Large intestine (tissue), 3 donors: ENCODE measurements around the gene ARHGAP25. TPM values are rescaled to one million over a fixed set of nuclear protein-coding genes. Genes with fewer than 3 reads are reported as not detected.

Source experiments
- DNase-seq, 2 donors: peaks; one replicate each; pipeline versions ENCODE4 v3.0.0 to v3.0.0-alpha.2; 2013
- H3K27ac ChIP-seq: one replicate; pipeline ENCODE4 v1.5.1; 2013; ENCODE audit warnings: low read length
- H3K27me3 ChIP-seq: 2 replicates; pipeline ENCODE4 v1.6.1; 2013; ENCODE audit warnings: low read length; ENCODE audit not compliant: control insufficient read depth, insufficient read depth
- H3K36me3 ChIP-seq: 2 replicates; pipeline ENCODE4 v1.6.1; 2013; ENCODE audit warnings: low read length; ENCODE audit not compliant: control insufficient read depth, insufficient read depth
- H3K4me1 ChIP-seq: one replicate; pipeline ENCODE4 v1.6.1; 2013; ENCODE audit warnings: low read length; ENCODE audit not compliant: control insufficient read depth, insufficient read depth
- H3K4me3 ChIP-seq: one replicate; pipeline ENCODE4 v1.5.1; 2013; ENCODE audit warnings: low read length
- H3K9me3 ChIP-seq: one replicate; pipeline ENCODE4 v1.6.1; 2013; ENCODE audit warnings: mild to moderate bottlenecking, low read depth, low read length, moderate library complexity; ENCODE audit not compliant: control insufficient read depth
- WGBS: methylation state at CpG from one replicate; pipeline ENCODE4 v1.1.5; 2013; ENCODE audit warnings: low lambda C conversion rate; ENCODE audit not compliant: insufficient coverage; 5-methylcytosine and 5-hydroxymethylcytosine counted together
- polyA plus RNA-seq: library from polyadenylated mRNA; unstranded; fragments of 120-200 nt; gene quantifications from one replicate; pipeline ENCODE4 v1.2.1, GENCODE V29; 2013

Gene ARHGAP25
- polyA plus RNA-seq, 1 donor, result 3.5 TPM

DNA sequence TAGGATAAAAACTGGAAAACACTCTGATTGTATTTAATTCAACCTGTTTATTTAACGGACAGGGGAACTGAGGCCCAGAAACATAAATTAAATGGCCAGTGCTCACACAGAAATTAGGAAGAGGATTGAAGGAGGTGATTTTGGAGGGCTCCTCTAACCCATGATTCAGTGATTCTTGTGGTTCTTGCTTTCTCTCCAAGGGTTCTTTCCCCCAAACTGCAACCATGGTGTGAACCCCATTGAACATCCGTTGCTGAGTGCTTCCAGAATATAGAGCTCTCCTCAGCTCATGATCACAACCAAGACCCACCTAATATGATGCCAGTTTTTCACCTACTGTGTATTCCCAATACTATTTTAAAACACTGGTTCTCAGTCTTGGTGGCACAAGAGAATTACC, 95.1 kb downstream of the ARHGAP25 start:
- H3K36me3 ChIP-seq, result no peaks in the 10 kb centered on the region
- no peak for DNase-seq
- 88% methylated on average over 1 of the region's 2 CpGs for WGBS
- peak overlapping the region; percentile 31 for H3K27ac ChIP-seq
- H3K4me3 ChIP-seq, result no peak overlapping the region
- no peaks in the 10 kb centered on the region for H3K4me1 ChIP-seq
- H3K9me3 ChIP-seq, result no peaks in the 10 kb centered on the region
- no peaks in the 10 kb centered on the region for H3K27me3 ChIP-seq

DNA sequence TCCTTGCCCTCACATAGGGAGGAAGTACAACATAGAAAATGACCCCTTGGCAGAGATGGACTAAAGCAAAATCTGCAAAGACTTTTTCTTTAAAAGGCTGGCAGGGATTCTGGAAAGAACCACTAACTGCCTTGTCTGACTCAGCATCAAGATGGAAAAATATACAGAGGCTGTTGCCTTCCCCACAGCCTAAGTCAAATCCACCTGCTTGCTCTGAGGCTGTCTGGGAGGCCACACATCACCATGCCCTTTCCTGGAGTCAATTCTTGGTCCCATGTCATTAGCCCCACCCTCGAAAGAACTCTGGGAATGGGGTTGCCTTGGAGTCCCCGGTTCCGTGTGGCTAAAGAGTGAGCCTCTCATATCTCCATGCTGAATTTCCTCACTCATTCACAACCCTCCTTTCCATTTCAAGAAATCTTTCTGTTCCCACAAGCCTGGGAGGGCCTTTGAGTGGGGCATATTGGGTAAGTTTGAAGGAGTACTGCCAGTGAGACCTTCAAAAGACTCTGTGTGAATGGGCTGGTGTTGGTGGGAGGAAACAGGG, 97.1 kb downstream of the ARHGAP25 start:
- no CpG with 5 or more reads among the region's 3 CpGs for whole genome bisulfite sequencing
- Histone ChIP-seq H3K4me1 (no peaks in the 10 kb centered on the region), H3K9me3 (no peaks in the 10 kb centered on the region), H3K36me3 (no peaks in the 10 kb centered on the region), H3K27me3 (no peaks in the 10 kb centered on the region), H3K4me3 (no peak overlapping the region), H3K27ac (no peak overlapping the region)
- DNase-seq, result no peak

DNA sequence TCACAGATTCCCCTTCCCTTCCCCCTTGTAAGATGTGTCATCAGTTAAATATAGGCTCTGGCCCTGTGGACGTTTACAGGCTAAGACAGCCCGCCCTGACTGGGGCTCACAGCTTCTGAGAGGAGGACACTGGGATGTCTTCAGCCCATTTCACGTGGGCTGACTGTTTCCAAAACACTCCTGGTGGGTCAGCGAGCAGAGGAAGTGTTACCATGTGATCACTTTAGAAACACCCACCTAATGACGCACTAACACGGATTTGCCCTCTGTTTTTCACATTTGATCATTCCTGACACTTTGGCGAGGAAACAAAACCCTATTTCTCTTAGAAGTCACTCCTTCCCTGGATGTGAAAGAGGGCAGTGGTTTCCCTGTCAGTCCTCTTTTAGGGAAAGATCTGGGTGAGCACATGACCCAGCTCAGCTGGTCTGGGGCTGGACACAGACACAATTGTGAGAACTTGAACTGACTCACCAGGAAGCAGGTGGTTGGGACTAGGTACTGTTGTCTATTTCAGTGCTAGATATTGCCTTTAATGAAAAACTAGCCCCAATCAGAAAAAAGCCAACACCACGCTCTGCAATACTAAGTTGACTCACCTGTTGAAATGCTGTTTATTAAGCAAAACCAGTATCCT, 97.7 kb downstream of the ARHGAP25 start:
- no peaks in the 10 kb centered on the region for H3K9me3 ChIP-seq
- no peak overlapping the region for H3K27ac ChIP-seq
- peak; percentile 8 to 9 for DNase-seq
- WGBS, result no CpG with 5 or more reads among the region's 8 CpGs
- H3K27me3 ChIP-seq, result no peaks in the 10 kb centered on the region
- no peaks in the 10 kb centered on the region for H3K4me1 ChIP-seq
- H3K4me3 ChIP-seq, result no peak overlapping the region
- H3K36me3 ChIP-seq, result no peaks in the 10 kb centered on the region

DNA sequence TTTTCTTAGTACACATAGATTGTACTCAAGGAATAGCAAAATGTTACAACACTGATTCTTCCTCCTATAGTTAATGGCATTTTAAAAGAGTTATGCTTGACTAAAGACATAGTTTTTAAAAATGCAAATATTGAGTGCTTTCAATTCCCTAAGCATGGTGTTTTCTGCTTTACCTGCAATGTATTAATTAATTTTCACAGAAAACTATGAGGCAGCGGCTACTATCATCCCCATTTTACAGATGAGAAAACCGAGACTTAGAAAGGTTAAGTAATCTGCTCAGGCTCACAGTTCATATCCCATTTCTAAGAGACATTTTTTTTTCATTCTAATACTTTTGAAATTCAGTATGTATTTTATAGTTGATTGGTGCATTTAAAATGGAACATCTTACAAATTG, 98.6 kb downstream of the ARHGAP25 start:
- DNase-seq, result no peak
- no peaks in the 10 kb centered on the region for H3K4me1 ChIP-seq
- no peaks in the 10 kb centered on the region for H3K9me3 ChIP-seq
- H3K4me3 ChIP-seq, result no peak overlapping the region
- H3K27ac ChIP-seq, result no peak overlapping the region
- 100% methylated on average over 1 of the region's 2 CpGs for WGBS
- H3K27me3 ChIP-seq, result no peaks in the 10 kb centered on the region
- no peaks in the 10 kb centered on the region for H3K36me3 ChIP-seq

DNA sequence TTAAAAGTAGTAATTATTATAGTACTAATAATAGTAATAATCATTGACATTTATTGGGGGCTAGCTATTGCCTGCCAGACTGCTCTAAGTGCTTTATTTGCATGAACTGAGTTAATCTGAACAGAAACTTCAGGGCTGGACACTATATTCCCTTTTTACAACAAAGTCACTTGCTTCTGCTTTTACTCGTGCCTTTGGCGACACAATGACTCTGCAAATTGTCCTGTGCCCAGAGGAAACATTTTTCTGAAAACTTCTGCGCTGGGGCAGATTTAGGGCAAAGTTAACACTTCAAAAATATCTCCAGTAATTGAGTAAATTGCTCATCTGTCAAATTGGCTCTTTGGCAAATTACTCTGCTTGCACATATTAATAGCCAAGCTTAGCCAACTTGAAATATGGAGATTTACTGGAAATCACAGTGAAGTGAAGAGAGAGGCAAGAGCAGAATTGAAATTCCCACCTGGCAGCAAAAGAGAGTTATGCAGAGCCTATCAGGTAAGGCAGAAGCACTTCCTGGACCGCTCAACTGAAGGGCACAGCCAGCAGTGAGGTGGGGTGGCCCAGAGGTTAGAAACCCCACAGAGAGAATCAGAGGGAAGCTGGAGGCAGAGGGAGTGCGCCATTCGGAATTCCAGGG, 100.2 kb downstream of the ARHGAP25 start:
- WGBS, result no CpG with 5 or more reads among the region's 6 CpGs
- Histone ChIP-seq H3K27ac (no peak overlapping the region), H3K27me3 (no peaks in the 10 kb centered on the region), H3K4me1 (no peaks in the 10 kb centered on the region), H3K9me3 (no peaks in the 10 kb centered on the region), H3K36me3 (no peaks in the 10 kb centered on the region), H3K4me3 (no peak overlapping the region)
- DNase-seq, result no peak

DNA sequence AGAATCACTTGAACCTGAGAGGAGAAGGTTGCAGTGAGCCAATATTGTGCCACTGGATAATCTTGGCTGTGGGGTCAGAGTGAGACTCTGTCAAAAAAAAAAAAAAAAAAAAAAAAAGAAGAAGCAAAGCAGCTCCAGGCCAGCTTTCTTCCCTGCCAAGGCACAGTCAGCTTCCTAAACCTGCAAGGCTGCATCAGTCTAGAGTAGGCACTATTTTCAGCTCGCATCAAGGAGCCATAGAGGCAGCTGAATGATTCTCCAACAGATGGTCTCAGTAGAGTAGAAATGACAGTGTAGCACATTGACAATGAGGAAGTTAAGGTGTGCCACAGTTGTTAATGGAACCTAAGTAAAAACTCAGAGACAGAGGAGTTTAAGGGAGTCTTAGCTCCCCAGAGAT, 101.0 kb downstream of the ARHGAP25 start:
- Histone ChIP-seq H3K27me3 (no peaks in the 10 kb centered on the region), H3K36me3 (no peaks in the 10 kb centered on the region), H3K27ac (no peak overlapping the region), H3K4me3 (no peak overlapping the region), H3K9me3 (no peaks in the 10 kb centered on the region), H3K4me1 (no peaks in the 10 kb centered on the region)
- DNase-seq, result no peak
- no CpG with 5 or more reads among the region's 1 CpG for WGBS

DNA sequence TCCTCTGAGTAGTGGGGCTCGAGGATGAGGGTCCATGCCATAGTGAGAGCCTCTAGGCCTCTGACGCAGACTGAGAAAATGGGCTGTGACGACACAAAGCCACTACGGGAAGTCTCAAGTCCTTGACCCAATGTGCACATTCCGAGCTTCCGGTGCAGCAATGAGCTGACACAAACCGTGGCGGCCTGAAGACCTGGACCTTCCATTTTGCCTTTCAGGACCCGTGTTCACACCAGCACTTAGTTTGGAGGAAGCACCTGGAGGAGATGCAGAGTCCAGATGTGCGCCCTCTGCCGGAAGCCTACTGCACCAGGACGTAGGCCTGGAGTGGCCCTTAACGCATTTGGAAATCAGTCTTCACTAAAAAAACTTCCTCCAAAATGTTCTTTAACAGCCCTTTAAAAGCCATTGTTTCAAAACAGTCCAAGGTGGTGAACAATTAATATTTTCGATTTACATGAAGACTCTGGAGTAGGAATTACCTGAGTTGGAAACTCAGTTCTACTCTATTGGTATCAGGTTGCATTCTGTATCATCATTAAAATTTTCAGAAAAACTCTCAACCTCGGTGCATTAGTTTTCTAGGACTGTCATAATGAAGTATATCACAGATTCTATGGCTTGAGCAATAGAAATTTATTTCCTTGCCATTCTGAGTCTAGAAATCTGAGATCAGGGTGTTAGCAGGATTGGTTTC, 102.7 kb downstream of the ARHGAP25 start:
- Histone ChIP-seq H3K9me3 (no peaks in the 10 kb centered on the region), H3K4me3 (no peak overlapping the region), H3K36me3 (no peaks in the 10 kb centered on the region), H3K27ac (no peak overlapping the region), H3K27me3 (no peaks in the 10 kb centered on the region), H3K4me1 (no peaks in the 10 kb centered on the region)
- whole genome bisulfite sequencing, result 100% methylated on average over 1 of the region's 15 CpGs
- DNase-seq, result peak; percentile 19 to 29

DNA sequence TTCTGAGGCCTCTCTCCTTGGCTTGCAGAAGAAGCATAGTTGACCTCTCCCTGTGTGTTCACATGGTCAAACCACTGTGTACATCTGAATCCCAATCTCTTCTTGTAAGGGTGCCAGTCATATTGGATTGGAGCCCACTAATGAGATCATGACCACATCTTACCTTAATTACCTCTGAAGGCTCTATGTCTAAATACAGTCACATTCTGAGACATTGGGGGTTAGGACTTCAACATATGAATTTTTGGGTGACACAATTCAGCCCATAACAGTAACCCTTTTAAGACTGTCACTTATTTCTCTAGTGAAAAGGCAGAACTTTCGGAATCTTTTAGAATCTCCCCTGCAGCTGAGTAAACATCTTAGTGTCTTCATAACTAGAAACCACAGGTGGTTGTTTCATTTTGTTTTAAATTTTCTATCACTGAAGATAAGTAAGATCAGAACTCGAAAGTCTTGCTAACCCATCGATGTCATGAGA, 103.3 kb downstream of the ARHGAP25 start:
- no peaks in the 10 kb centered on the region for H3K36me3 ChIP-seq
- DNase-seq, result no peak
- no peaks in the 10 kb centered on the region for H3K4me1 ChIP-seq
- H3K27ac ChIP-seq, result no peak overlapping the region
- H3K9me3 ChIP-seq, result no peaks in the 10 kb centered on the region
- H3K4me3 ChIP-seq, result no peak overlapping the region
- H3K27me3 ChIP-seq, result no peaks in the 10 kb centered on the region
- no CpG with 5 or more reads among the region's 3 CpGs for WGBS

DNA sequence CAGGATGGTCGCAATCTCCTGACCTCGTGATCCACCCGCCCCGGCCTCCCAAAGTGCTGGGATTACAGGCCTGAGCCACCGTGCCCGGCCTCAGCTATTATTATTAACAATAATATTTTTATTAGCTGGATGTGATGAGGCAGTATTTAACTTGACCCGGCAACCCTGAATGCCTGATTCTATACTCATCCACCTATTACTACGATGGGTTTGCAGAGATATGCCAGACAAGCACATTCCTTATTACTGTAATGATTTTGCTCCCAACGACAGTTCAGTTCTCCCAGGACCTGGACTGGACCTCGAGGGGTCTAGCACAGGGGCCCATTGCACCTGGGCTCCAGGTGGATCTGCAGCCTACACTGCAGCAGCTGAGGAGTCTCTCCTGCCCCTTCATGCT, 104.0 kb downstream of the ARHGAP25 start:
- H3K4me3 ChIP-seq, result no peak overlapping the region
- WGBS, result no CpG with 5 or more reads among the region's 10 CpGs
- H3K4me1 ChIP-seq, result no peaks in the 10 kb centered on the region
- H3K36me3 ChIP-seq, result no peaks in the 10 kb centered on the region
- no peak for DNase-seq
- no peaks in the 10 kb centered on the region for H3K27me3 ChIP-seq
- H3K27ac ChIP-seq, result no peak overlapping the region
- H3K9me3 ChIP-seq, result no peaks in the 10 kb centered on the region

DNA sequence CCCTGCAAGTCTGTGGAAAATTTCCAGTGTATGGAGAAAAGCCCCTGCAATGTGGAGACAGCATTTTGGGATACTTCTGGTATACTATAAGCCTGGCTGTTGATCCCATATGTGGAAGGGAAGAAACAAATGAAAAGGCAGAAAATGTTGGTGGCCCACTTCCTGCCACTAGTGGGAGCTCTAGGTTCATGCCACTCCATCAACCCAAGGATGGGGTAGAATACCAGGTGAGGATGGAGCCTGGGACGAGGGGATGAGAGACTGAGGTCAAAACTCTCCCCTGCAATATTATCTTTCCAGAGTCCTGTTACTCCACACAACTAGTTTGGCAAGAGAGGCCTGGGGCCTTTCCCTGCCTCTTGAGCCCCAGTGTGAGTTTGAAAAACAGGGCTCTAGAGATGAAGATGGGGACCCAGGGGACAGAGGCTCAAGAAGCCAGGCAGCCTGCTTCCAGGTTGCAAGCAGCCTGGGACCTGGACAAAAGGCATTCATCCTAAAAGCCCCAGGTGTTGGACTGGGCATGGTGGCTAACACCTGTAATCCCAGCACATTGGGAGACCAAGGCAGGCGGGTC, 104.7 kb downstream of the ARHGAP25 start:
- Histone ChIP-seq H3K27ac (no peak overlapping the region), H3K9me3 (no peaks in the 10 kb centered on the region), H3K4me3 (no peak overlapping the region), H3K36me3 (no peaks in the 10 kb centered on the region), H3K4me1 (no peaks in the 10 kb centered on the region), H3K27me3 (no peaks in the 10 kb centered on the region)
- no peak for DNase-seq
- no CpG with 5 or more reads among the region's 2 CpGs for WGBS
